Loucy (cell line): ENCODE results near the gene PJVK.

Experiments used
- CTCF ChIP-seq: fragments of 200-600 bp; sonication (generic); conservative IDR thresholded peaks from 2 replicates; pipeline ENCODE4 v1.5.1; 2014; ENCODE audit warnings: mild to moderate bottlenecking, antibody characterized with exemption, low read length
- EZH2phosphoT487 ChIP-seq: fragments of 200-600 bp; IDR thresholded peaks from 2 replicates; pipeline ENCODE4 v1.6.1; 2018; ENCODE audit warnings: antibody characterized with exemption, mild to moderate bottlenecking, moderate library complexity, borderline replicate concordance

- TF ChIP-seq CTCF (no peak), EZH2phosphoT487 (no peak)
Observed at GRCh38 chr2:178474560-178474959, 23.4 kb downstream of the PJVK start.
